NT2/D1 (cell line): ENCODE data around the gene ZNF536.

Experiments
- YY1 ChIP-seq: IDR thresholded peaks from 2 replicates; pipeline ENCODE4 v1.6.1; 2011; ENCODE audit not compliant: insufficient read length, insufficient read depth
- ZNF274 ChIP-seq: IDR thresholded peaks from 2 replicates; pipeline ENCODE4 v1.6.1; 2011; ENCODE audit warnings: mild to moderate bottlenecking, low read depth, low read length

- TF ChIP-seq YY1: no peak
- TF ChIP-seq ZNF274: no peak
These were observed 140.9 kb downstream of the ZNF536 start for GRCh38 chr19:30513082-30513411.
